ENCODE measurements around the gene CFAP99. TPM values are rescaled to one million over a fixed set of nuclear protein-coding genes. Genes with fewer than 3 reads are reported as not detected.

Gene CFAP99
- total and polyA plus RNA-seq, 2 donors (not counting 1 experiment from before 2014, with no cell fraction given): not detected

DNA sequence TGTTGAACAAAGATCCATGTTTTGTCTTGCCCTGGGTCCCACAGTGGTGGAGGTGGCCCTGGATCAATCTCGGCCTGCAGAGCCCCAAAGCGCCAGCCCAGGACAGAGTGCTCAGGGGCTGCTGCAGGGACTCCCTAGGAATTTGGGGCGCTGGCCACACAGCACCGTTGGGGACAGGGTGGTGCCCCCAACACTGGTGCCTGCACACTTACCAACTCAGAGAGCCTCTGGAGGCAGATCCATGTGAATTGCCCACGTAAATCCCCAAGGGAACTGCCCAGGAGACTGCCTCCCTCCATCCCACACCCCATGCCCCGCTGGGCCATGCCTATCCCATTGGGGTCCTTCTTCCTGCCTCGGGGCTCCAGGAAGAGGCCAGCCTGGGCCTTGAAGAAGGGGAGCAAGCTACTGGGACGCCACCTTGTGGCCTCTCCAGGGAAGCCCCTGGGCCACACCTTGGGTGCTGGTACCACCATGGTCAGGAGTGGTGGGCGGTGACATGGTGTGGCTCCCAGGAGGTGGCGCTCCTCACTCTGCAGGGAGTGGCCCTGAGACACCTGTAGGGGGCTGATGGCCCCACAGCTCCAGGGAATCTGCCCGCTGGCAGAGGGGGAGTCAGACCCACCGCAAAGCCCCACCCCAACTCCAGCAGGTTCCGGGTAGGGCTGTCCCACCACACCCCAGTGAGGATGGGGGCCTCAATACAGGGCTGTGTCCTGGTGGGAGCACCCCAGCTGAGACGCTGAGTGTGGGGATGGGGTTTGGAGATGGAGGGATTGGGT, 22.8 kb downstream of the CFAP99 start:
- Histone ChIP-seq H3K9ac (ENCODE audit: low read length) (no peak overlapping the region), H3K36me3 (replicated peaks in 1 of 2; ENCODE audit: control extremely low read depth in 1 of 2, control insufficient read depth in 1 of 2, extremely low read depth in 1 of 2, insufficient read depth in 2 of 2, low read length in 1 of 2) (no peaks in the 10 kb centered on the region), H3K4me1 (ENCODE audit: control insufficient read depth in 2 of 2, insufficient read depth in 2 of 2, low read length in 2 of 2) (peaks cover 0 to 7% of the 10 kb centered on the region in 2 donors), H3K4me2 (replicated peaks; ENCODE audit: low read depth, low read length, poor library complexity, severe bottlenecking) (no peak overlapping the region), H3K9me3 (ENCODE audit: control extremely low read depth in 1 of 3, control insufficient read depth in 2 of 3, insufficient read depth in 1 of 3, low read length in 2 of 3) (peaks cover 0 to 3% (median 0%) of the 10 kb centered on the region in 3 donors), H3K27me3 (replicated peaks in 1 of 4; ENCODE audit: control extremely low read depth in 1 of 4, control insufficient read depth in 3 of 4, insufficient read depth in 4 of 4, low read length in 3 of 4) (no peaks in the 10 kb centered on the region), H3K4me3 (ENCODE audit: control extremely low read depth in 1 of 5, extremely low read depth in 1 of 5, insufficient read depth in 1 of 5, low read depth in 2 of 5, low read length in 4 of 5) (no peak overlapping the region), H4K20me1 (ENCODE audit: control insufficient read depth, insufficient read depth, low read length, poor library complexity, severe bottlenecking) (no peaks in the 10 kb centered on the region), H3K27ac (ENCODE audit: low read length in 2 of 2) (no peak overlapping the region), H2AFZ (ENCODE audit: insufficient read depth, low read depth, low read length, poor library complexity, severe bottlenecking) (no peak overlapping the region), H3K79me2 (ENCODE audit: control insufficient read depth, insufficient read depth, low read length) (no peaks in the 10 kb centered on the region)
- intact Hi-C loops (cut with micrococcal nuclease): loop anchor here (1.0 kb wide), 1 partner anchor 22 kb away; no protein-coding TSS in a partner anchor
- Mint-ChIP-seq H3K4me3 (no peak overlapping the region), H3K4me1 (peaks cover 5% of the 10 kb centered on the region), H3K27me3 (no peaks in the 10 kb centered on the region), H3K9me3 (ENCODE audit: insufficient read depth) (no peaks in the 10 kb centered on the region), H3K27ac (no peak overlapping the region)
- TF ChIP-seq EZH2 (IDR thresholded peaks at IDR 0.05; ENCODE audit: borderline replicate concordance, insufficient read depth, low read depth, low read length, poor library complexity, severe bottlenecking): no peak
- TF ChIP-seq CTCF (IDR thresholded peaks at IDR 0.05): peak; percentile 87
- POLR2A ChIA-PET: interaction anchor here (0.6 to 0.7 kb wide), 2 partner anchors 68 to 199 kb away, joined by 5 to 10 read pairs; no protein-coding TSS in a partner anchor
- CTCF ChIA-PET: interaction anchor here (0.6 to 4.2 kb wide), 15 partner anchors 14 to 542 kb away, joined by 3 to 36 read pairs (median 5); partner anchors contain the start of gene FAM193A
- WGBS (ENCODE audit: insufficient coverage): 54% methylated on average over 11 of the region's 14 CpGs
- DNase-seq (peak; percentile 78), ATAC-seq (ENCODE audit: low read depth) (peak; percentile 98)

All from B cell (primary cell).